Suprapubic skin (tissue), 4 donors: ENCODE measurements around the gene BLNK.

Source experiments
- CTCF ChIP-seq, 2 donors: fragments of 200-600 bp in 1 of 2; fragments of 450-650 bp in 1 of 2; sonication (generic) in 1 of 2; IDR thresholded peaks; one replicate each; pipeline ENCODE4 v1.5.1; 2016 to 2019; ENCODE audit warnings: antibody characterized with exemption in 2 of 2, mild to moderate bottlenecking in 1 of 2, moderate library complexity in 1 of 2
- EP300 ChIP-seq: sonication (generic); formaldehyde crosslinking; IDR thresholded peaks from one replicate; pipeline ENCODE4 v1.6.1; 2017; ENCODE audit warnings: antibody characterized with exemption
- POLR2A ChIP-seq, 2 donors: fragments of 450-650 bp; IDR thresholded peaks; one replicate each; pipeline ENCODE4 v1.6.1; 2017; ENCODE audit warnings: antibody characterized with exemption in 2 of 2, mild to moderate bottlenecking in 2 of 2, moderate library complexity in 2 of 2
- POLR2AphosphoS5 ChIP-seq, 3 donors: sonication (generic); formaldehyde crosslinking; IDR thresholded peaks; one replicate each; pipeline ENCODE4 v1.6.1; 2017; ENCODE audit warnings: antibody characterized with exemption in 3 of 3

GRCh38 chr10:96292971-96293920, 21.9 kb upstream of the BLNK start:
- TF ChIP-seq CTCF (IDR thresholded peaks at IDR 0.05), result peak; percentile 49 to 55
- TF ChIP-seq EP300, result no peak
- no peak for TF ChIP-seq POLR2A (IDR thresholded peaks at IDR 0.05)
- TF ChIP-seq POLR2AphosphoS5 (IDR thresholded peaks at IDR 0.05), result no peak
